NCI-H226 (cell line): ENCODE data around the gene RYR2.
"Not testable (repeated sequence)": the region's sequence is repeated elsewhere in the genome, so short reads cannot be mapped to it uniquely, and the experiment has no call there.

Experiments used
- DNase-seq: peaks from one replicate; pipeline ENCODE4 v3.0.0-alpha.2; 2015

RYR2 gene

DNA sequence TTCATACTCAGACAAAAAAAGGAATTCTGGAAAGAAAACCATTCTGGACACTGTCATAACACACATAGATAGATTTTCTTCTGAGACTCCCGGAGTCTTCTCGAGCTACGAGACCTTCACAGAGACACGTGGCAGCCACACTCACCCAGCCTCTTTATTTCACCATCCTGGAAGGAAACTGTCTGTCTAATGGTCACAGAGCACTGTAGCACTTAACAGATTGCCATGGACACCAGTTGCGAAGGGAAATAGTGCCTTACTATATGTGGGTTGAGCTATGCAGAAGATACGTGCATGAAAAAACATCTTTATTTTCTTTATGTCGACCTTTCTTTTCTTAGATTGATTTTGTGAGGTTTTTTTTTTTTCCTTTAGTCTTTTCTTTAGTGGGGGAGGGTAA lies 790.9 kb downstream of the RYR2 start:
- DNase-seq: no peak

DNA sequence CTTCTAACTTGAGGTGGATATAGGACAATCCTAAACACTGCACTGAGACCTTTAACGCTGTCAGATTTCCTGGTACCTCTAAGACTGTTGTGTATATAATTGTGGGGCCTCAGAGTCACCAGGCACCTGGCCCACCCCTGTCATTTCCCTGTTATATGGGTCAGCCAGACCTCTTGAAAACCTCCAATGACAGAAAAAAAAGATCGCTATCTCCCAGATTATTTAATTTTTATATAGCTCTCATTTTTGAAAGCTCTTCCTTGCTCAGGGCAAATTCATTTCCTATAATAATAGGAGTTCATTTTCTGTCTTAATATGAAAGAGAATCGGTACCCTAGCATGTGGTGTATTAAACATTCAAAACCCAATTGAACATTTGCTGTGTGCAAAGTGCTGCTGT lies 792.1 kb downstream of the RYR2 start:
- DNase-seq: no peak

DNA sequence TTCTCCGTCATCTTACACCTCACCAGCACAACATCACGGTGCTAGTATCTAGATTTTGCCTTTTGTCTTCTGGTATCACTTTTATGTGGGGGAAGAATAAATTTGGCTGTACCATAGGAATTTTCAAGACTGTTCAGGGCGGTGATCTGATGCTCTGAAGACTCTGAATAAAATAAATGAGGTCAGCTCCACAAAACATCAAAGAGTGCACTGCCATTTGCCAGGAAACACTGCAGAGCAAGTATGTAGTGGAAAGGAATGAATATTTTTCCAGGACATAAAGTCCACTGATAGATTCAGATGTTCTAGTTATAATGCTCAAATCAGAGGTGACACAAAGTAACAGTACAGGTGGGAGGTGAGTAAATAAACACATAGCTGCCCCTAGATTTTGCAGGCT lies 792.5 kb downstream of the RYR2 start:
- DNase-seq: no peak

DNA sequence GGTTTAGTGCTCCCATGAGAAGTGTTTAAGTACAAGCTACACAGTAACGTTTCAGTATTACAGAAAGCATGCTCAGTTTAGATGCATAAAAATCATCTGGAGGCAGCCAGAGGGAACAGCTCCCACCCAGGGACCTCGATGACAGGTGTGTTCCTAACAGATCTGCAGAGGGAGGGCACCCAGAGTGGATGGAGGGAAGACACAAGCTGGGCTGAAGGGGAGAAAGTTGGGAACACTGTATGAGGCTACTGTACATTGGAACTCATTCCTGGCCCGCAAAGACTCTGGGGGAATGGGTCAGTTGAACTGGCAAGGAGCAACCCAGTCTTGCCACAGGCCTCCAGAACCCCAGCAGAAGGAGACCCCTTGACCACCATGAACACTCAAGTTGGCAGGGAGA lies 796.3 kb downstream of the RYR2 start:
- DNase-seq: no peak

DNA sequence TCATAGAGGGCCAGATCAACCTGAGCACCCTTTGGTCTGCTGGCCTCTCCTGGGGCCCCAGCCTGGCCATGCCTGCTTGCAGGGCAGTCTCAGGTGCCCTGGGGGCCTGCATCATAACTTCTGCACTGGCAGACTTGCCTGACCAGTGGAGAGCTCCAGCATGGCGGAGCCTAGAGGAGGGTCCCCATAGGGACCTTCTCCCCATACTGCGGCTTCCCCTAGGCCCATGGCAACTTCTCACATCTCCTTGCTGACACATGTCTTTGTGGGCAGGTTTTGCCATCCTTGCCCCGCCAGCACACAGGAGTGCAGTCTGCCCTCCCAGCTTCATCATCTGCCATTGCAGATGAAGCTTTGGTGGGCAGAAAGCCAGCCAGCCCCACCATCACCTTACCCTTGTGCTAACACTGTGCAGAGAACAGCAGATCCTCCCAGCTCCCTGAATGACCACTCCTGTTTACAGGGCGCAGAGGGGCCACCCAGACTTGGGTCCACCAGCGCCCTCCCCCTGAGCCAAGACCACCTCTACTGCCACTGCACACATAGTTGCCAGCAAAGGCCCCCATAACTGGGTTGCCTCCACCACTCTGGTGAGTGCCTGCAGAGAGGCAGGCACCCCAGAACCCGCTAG lies 797.0 kb downstream of the RYR2 start:
- no peak for DNase-seq

DNA sequence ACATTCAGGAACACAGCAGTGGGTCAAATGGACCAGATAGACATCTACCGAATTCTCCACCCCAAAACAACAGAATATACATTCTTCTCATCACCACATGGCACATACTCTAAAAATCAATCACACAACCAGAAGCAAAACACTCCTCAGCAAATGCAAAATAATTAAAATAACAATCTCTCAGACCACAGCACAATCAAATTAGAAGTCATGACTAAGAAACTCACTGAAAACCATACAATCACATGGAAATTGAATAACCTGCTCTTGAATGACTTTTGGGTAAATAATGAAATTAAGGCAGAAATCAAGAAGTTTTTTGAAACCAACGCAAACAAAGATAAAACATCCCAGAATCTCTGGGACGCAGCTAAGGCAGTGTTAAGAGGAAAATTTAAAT lies 799.5 kb downstream of the RYR2 start:
- no peak for DNase-seq

DNA sequence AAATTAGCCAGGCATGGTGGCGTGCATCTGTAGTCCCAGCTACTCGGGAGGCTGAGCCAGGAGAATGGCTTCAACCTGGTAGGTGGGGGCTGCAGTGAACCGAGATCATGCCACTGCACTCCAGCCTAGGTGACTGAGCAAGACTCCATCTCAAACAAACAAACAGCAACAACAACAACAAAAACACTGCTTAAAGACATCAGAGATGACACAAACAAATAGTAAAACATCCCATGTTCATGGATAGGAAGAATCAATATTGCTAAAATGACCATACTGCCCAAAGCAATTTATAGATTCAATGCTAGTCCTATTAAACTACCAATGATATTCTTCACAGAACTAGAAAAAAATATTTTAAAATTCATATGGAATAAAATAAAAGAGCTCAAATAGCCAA lies 801.5 kb downstream of the RYR2 start:
- not testable (repeated sequence) for DNase-seq

DNA sequence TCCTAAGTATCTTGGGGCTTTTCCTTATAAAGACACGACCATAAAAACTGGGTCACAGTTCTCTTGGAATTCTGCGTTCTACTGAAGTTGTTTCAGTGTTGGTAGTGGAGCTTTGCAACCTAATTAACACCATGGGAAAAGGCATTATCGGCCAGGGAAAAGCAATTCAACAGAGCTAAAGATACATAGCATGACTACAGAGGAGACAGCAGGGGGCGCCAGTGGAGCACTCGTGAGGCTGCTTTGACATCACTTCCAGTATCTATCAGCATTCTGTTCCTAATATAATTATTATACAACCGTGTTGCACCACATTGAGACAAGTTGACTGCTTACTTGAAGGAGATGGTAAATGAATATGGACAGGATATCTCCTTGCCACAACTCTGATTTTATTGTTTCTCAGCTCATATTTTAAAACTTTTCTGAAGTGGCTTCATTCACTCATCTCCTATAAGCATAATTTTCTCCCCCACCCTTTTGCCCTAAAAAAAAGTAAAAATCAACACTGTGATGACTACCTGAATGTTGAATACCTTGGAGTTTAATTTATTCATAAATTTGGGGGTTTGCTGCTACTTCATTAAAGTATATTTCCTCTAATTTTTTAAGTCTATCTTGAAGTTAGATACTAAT lies 809.3 kb downstream of the RYR2 start:
- DNase-seq: no peak

DNA sequence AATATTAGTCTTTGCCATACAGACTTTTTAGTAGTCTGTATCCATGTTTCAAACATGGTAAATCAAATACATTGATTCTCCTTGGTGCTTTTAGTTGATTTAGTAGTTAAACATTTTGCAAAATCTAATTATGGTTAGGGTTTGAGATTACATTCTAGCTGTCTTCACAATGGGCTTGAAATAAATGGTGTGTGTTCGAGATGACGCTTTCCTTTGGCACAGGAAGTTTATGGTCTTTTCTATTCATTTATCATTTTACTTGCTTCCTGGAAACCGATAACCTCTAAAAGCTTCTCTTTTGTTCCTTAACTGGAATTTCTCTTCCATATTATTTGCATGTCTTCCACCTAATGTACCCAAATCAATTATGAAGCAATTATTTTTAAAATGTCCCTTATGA lies 810.4 kb downstream of the RYR2 start:
- no peak for DNase-seq

DNA sequence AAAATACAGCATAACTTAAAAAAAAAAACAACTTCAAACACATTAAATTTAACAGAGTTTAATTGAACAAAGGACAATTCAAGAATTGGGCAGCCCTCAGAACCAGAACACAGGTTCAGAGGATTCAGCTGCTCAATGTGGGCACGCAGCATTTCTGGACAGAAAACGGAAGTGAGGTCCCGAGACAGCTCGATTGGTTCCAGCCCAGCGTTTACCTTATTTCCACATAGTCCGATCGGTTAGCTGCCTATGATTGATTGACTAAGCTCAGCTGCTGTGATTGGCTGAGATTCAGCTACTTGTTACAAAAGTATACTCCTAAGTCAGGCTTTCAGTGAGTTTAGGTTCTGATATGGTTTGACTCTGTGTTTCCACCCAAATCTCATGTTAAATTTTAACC lies 815.5 kb downstream of the RYR2 start:
- no peak for DNase-seq

DNA sequence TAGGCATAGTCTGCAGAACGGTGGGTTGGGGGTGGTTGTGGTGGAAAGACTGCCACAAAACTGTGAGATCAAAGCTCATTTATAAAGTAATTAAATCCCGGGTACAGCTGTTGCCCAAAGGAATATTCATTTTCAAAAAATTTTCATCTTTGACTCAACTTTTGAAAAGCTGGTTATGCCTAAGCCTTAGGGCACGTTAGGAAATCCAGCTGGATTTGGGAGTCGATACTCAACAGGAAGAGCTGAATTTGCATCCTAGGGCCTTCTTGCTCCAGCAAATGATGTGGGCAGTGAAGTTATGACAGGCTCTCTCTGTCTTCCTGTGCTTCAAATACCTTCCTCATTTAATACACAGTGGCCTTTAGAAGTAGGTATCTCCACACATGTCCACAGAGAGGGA lies 817.0 kb downstream of the RYR2 start:
- DNase-seq: no peak

DNA sequence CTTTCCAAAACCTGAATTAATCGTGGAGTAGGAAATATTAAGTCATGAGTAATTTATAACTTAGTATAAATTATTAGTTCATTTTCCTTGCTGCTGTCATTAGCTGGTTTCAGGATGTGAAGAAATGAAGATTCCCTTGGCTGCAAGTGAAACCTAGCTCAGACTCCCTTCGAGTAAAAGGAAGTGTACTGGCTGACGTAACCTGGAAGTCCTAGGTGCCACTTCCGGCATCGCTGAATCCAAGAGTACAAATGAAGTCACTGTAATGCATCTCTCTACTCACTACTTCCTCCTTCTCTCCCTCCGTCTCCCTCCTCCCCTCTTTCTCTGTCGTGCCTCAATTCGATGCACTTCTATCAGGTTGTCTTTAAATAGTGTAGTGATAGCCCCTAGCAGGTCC lies 820.0 kb downstream of the RYR2 start:
- DNase-seq: no peak

DNA sequence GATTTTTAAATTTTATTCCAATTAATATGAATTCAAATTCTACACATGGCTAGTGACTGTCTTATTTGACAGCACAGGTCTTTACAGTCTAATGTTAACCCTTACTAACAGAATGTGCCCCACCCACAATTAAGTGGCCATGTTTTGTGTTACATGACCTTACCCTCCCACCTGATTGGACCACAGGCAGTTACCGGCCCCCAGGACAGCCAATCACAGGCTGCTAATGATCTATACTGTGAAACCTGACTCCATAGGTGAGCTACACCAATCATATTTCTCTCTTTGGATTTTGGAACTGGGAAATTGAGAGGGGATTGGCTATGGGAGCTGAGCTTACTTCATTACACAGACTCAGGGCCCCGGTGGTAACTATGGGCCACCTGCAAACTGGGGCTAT lies 821.2 kb downstream of the RYR2 start:
- no peak for DNase-seq

DNA sequence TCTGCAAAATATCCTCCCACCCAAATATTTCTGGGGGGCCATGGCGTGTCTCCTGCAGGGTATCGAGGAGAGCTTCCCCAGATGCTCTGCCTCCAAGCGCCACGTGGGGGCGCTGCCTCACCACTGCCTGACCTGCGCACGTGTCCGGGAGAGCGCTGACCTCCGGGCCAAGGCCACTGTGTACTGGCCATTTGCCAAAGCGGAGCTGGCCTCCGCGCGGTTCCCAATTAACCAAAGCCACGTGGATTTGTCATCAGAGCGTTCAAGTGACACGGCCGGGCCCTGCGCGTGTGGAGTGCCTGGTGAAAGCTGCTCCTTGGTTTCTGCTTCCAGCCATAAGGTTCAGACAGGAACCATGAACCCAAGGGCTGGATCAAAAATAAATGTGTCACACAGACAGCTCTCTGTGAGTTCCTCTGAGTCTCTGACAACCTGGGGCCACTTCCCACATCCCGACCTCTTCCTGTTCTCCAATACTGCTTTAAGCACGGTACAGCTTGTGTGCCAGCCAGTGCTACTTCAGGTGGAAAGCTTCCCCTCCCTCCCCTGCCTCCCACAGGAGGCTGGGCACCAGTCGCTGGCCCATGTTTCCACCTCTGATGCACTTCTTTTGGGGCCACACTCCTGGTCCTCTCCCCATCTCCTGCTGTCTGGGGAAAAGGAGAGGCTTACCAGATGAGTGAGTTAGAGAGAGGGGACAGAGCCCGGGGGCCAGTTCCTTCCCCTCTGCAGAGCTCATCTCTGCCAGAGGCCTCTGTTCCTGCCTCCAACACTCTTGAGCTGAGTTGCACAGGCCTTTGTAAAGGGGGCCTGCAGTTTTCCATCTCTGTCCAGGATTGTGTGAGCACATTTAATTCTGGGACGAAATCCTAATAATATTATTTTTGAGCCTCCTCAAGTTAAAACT lies 822.6 kb downstream of the RYR2 start:
- no peak for DNase-seq

DNA sequence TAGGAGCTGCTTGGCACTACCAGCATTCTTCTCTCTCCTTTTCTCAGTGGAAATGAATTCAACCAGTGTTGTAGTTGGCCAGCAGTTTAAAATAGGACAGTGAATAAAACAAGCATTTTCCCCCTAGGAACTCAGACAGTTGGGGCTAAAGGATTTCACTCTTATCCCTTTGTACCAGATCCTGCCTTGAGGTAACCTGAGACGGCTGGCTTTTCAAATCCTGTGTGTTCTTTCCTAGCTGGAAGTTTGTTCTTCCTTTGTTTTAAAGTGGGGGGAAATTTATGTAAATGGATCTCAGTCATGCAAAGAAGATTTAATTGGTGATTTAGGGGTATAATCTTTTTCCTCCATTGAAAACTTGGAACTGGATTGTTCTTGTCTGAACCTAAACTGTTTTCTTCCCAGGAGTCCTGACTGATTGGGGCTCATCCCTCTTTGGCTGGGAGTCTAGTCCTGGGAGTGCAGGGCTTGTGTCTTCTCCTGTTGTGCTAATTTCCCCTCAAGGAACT lies 825.5 kb downstream of the RYR2 start:
- no peak for DNase-seq

DNA sequence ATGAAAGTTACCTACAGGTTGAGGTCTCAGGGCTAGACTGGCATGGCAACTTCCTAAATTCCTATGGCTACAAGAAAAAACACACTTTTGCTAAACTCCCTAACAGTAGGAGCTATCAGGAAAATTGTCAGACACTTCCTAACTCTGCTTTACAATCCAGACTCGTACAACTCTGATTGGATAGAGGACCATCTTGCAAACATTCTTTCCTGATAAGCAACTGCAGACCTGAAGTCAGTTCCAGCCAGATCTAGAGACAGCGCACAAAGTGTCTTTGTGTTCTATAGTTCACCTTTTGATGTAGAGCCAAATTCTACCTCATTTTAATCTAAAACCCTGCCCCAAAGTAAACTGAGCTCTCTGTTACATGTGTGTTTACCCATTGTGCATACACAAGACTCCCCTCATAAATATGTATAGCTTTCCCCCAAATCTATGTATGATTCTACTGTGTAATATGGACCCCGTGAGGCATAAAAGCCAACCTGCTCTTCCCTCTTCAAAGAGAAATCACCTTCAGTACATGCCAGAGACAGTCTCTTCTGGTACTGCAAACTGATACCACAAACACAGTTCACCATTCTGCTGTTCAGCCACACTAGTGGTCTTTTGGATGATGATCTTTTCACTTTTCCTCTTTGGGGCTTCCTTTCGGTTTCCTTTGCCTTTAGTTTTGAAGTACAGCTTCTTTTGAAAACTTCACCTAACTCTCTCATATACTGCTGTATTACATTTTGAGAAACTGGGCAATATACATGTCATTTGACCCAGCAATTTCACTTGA lies 827.0 kb downstream of the RYR2 start:
- no peak for DNase-seq

DNA sequence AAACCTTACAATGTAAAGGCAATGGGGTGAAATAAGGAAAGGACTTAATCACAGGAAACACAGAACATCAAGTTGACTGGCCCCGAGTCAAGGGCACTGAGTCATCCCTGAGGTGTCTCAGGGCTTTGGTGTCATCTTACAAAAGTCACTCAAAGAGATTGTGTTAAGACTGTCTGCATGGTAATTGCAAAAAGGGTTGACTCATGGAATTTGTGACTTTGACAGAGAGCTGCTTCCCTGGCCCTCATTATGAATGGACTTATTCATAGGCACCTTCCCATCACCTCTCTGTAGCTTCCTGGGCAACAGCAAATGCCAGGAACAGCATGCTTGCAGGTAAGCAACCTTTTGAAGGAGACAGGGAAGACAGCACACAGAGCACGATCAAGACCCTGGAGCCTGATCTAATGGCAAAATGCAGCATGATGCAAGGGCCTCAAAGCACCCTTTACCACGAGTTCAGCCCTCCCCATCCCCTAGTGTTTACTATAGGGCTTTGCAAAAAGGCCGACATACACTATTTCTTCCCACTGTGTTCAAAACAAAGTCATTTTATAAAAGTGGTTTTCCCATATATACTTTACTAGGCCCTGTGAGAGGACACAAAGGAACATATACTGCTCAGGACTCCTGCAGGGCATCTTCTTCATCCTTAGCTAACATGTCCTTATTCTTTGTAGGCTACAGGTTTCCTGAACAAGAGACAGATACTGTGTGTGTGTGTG lies 831.7 kb downstream of the RYR2 start:
- DNase-seq: peak; percentile 23

DNA sequence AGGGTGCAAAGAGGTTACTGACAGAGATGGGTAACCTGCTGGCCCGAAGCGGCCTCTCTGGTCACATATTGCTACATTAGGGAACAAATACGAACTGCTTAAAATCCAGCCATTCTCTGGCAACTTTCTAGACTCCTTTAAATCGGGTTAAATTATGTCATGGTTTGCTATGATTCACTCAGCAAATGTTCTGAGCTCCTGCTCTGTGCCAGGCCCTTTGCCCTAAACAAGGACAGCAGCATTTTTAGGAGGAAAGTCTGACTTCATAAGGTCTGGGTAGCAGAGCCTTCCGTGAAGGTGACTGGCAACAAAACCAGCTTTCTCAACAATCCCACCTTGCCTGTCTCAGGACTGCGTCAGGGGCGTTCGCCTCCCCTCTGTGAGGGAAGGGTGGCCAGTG lies 833.3 kb downstream of the RYR2 start:
- no peak for DNase-seq

DNA sequence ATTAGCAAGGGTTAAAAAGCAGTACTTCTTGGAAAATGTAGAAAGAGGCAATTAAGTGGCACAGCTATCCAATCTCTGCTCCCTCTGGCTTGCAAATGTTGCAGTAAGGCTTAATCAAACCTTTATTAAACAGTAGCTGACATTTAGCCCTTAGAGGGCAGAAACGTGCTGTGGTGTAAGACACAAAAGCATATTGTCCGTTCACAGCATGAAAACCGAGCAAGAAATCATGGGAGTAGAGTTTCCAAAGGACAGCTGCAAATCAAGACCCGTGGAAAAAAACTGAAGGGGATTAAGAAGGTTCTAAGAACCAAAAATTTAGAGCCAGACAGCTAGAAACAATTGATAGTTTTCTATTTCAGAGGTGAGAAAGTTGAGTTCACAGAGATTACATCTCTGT lies 835.6 kb downstream of the RYR2 start:
- no peak for DNase-seq

DNA sequence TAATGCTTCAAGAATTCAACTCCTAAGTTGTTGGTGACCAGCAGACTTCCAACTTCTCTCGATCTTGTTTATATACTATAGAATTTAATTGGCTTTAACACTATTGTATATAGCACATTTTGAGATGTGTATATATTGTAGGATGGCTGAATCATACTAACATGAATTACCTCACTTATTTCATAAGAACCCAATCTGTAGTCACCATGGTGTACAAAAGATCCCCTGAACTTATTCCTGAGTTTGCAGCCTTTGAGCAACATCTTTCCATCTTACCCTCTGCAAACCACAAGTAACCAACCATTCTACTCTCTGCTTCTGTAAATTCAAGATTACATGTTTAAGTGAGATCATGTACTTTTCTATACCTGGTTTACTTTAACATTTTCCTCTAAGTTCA lies 836.4 kb downstream of the RYR2 start:
- DNase-seq: no peak

DNA sequence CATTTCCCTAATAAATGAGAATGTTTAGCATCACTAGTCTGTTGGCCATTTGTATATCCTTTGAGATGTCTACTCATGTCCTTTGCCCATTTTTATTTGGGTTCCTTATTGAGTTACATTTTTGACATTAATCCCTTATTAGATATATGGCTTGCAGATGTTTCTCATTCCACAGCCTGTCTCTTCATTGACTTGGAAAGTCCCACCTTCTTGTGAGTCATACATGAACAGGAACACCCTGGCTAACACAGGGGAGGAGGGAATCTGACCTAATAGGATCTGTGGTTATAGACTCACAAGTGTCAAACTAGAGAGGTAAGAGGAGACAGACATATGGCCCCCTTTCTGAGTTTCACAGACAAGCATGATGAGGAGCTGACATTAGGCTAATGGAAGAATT lies 837.2 kb downstream of the RYR2 start:
- DNase-seq: peak; percentile 22
